SU-DHL-6 (cell line): ENCODE data around the gene NPY5R.

Experiments used
- H2AFZ ChIP-seq: fragments of 200-600 bp; sonication (generic); 2 replicates; pipeline ENCODE4 v1.6.1; 2014; ENCODE audit warnings: low read depth, mild to moderate bottlenecking, moderate library complexity, mixed read lengths, antibody characterized with exemption, low read length; ENCODE audit not compliant: severe bottlenecking
- H3F3A ChIP-seq: fragments of 200-600 bp; shearing (Covaris generic); 2 replicates; pipeline ENCODE4 v1.6.0; 2016; ENCODE audit warnings: antibody characterized with exemption, mild to moderate bottlenecking; ENCODE audit not compliant: insufficient read depth
- H3K27ac ChIP-seq: fragments of 200-600 bp; sonication (generic); 2 replicates; pipeline ENCODE4 v1.5.1; 2016; ENCODE audit warnings: low read depth, mild to moderate bottlenecking, low read length, moderate library complexity, mixed read lengths
- H3K27me3 ChIP-seq: fragments of 200-600 bp; sonication (generic), shearing (Covaris generic); 2 replicates; pipeline ENCODE4 v1.6.0; 2014; ENCODE audit warnings: mild to moderate bottlenecking, low read length
- H3K36me3 ChIP-seq: fragments of 200-600 bp; sonication (generic); 2 replicates; pipeline ENCODE4 v1.6.1; 2014; ENCODE audit warnings: mild to moderate bottlenecking, low read length, mixed read lengths
- H3K4me2 ChIP-seq: fragments of 300-600, 200-600 bp; shearing (Covaris generic), sonication (generic); 2 replicates; pipeline ENCODE4 v1.6.0; 2014; ENCODE audit warnings: low read length, low read depth, mild to moderate bottlenecking; ENCODE audit not compliant: poor library complexity, severe bottlenecking
- H3K4me3 ChIP-seq: fragments of 200-600 bp; sonication (generic); 2 replicates; pipeline ENCODE4 v1.5.1; 2014; ENCODE audit warnings: antibody characterized with exemption, low read length, mild to moderate bottlenecking, mixed read lengths; ENCODE audit not compliant: insufficient read depth, poor library complexity, severe bottlenecking
- H3K79me2 ChIP-seq: fragments of 200-600 bp; sonication (generic); 2 replicates; pipeline ENCODE4 v1.6.1; 2014; ENCODE audit warnings: mild to moderate bottlenecking, low read length, moderate library complexity; ENCODE audit not compliant: insufficient read depth
- H3K9ac ChIP-seq: fragments of 200-600 bp; sonication (generic); 2 replicates; pipeline ENCODE4 v1.7.0; 2014; ENCODE audit warnings: mild to moderate bottlenecking, low read length
- H3K9me2 ChIP-seq: fragments of 200-600 bp; sonication (generic); replicated peaks from 2 replicates; pipeline ENCODE4 v1.6.1; 2014; ENCODE audit warnings: low read length; ENCODE audit not compliant: insufficient read depth
- H3K9me3 ChIP-seq: fragments of 200-600 bp; sonication (generic); 2 replicates; pipeline ENCODE4 v1.6.1; 2014; ENCODE audit warnings: low read length, mixed read lengths; ENCODE audit not compliant: insufficient read depth
- H4K20me1 ChIP-seq: fragments of 200-600 bp; sonication (generic); 2 replicates; pipeline ENCODE4 v1.6.1; 2014; ENCODE audit warnings: low read depth, mild to moderate bottlenecking, antibody characterized with exemption, low read length, moderate library complexity, mixed read lengths
- CTCF ChIP-seq: fragments of 200-600 bp; sonication (generic); IDR thresholded peaks from one replicate; pipeline ENCODE4 v1.5.1; 2017; ENCODE audit warnings: antibody characterized with exemption, mild to moderate bottlenecking, low read length, moderate library complexity; ENCODE audit not compliant: insufficient read depth, poor library complexity, severe bottlenecking
- EZH2phosphoT487 ChIP-seq: fragments of 200-600 bp; sonication (generic), shearing (Covaris generic); conservative IDR thresholded peaks from 2 replicates; pipeline ENCODE4 v1.6.1; 2018; ENCODE audit warnings: mild to moderate bottlenecking, antibody characterized with exemption, low read length, moderate library complexity, mixed read lengths

Gene NPY5R

GRCh38 chr4:163353054-163353453, 9.4 kb downstream of the NPY5R start:
- no peak for TF ChIP-seq EZH2phosphoT487
- H3F3A ChIP-seq = no peaks in the 10 kb centered on the region
- no peaks in the 10 kb centered on the region for H4K20me1 ChIP-seq
- no peaks in the 10 kb centered on the region for H3K27me3 ChIP-seq
- no peak overlapping the region for H2AFZ ChIP-seq
- H3K9ac ChIP-seq = no peak overlapping the region
- no peaks in the 10 kb centered on the region for H3K9me3 ChIP-seq
- H3K9me2 ChIP-seq = no peaks in the 10 kb centered on the region
- no peak overlapping the region for H3K27ac ChIP-seq
- no peak overlapping the region for H3K4me3 ChIP-seq
- H3K36me3 ChIP-seq = no peaks in the 10 kb centered on the region
- H3K79me2 ChIP-seq = no peaks in the 10 kb centered on the region
- H3K4me2 ChIP-seq = no peak overlapping the region

- Histone ChIP-seq H3K27ac (no peak overlapping the region), H3K36me3 (no peaks in the 10 kb centered on the region), H2AFZ (no peak overlapping the region), H3K4me2 (no peak overlapping the region), H3F3A (no peaks in the 10 kb centered on the region), H3K9me2 (no peaks in the 10 kb centered on the region), H3K9ac (no peak overlapping the region), H3K9me3 (no peaks in the 10 kb centered on the region), H3K4me3 (no peak overlapping the region), H4K20me1 (no peaks in the 10 kb centered on the region), H3K27me3 (no peaks in the 10 kb centered on the region), H3K79me2 (no peaks in the 10 kb centered on the region)
- TF ChIP-seq EZH2phosphoT487 (no peak), CTCF (no peak)
Observed at GRCh38 chr4:163356104-163356503, 12.4 kb downstream of the NPY5R start.

GRCh38 chr4:163367651-163368050, 24.0 kb downstream of the NPY5R start:
- Histone ChIP-seq H3K9me2 (no peaks in the 10 kb centered on the region), H4K20me1 (no peaks in the 10 kb centered on the region), H3K79me2 (no peaks in the 10 kb centered on the region), H3K27ac (no peak overlapping the region), H2AFZ (no peak overlapping the region), H3K4me3 (no peak overlapping the region), H3K9ac (no peak overlapping the region), H3K27me3 (no peaks in the 10 kb centered on the region), H3K36me3 (no peaks in the 10 kb centered on the region), H3K9me3 (no peaks in the 10 kb centered on the region), H3K4me2 (no peak overlapping the region), H3F3A (no peaks in the 10 kb centered on the region)
- TF ChIP-seq EZH2phosphoT487 (no peak), CTCF (no peak)

- H3K27ac ChIP-seq = no peak overlapping the region
Observed at GRCh38 chr4:163372029-163372428, 28.3 kb downstream of the NPY5R start.

More at GRCh38 chr4:163372029-163372428, 28.3 kb downstream of the NPY5R start:
- Histone ChIP-seq H3K4me3 (no peak overlapping the region), H3K9me3 (no peaks in the 10 kb centered on the region), H3K79me2 (no peaks in the 10 kb centered on the region), H3K27me3 (no peaks in the 10 kb centered on the region), H3K4me2 (no peak overlapping the region), H3F3A (no peaks in the 10 kb centered on the region), H3K9me2 (no peaks in the 10 kb centered on the region), H2AFZ (no peak overlapping the region), H4K20me1 (no peaks in the 10 kb centered on the region), H3K36me3 (no peaks in the 10 kb centered on the region), H3K9ac (no peak overlapping the region)
- TF ChIP-seq CTCF = no peak
- TF ChIP-seq EZH2phosphoT487 = no peak
